NCI-H460 (cell line): ENCODE data around the gene ATMIN. TPM values are rescaled to one million over a fixed set of nuclear protein-coding genes. Genes with fewer than 3 reads are reported as not detected.

ENCODE experiments used
- DNase-seq: peaks from one replicate; pipeline ENCODE4 v3.0.0-alpha.2; 2016; ENCODE audit warnings: low read depth; ENCODE audit errors: extremely low read depth
- small RNA-seq, 2 experiments: library from RNA; depleted of rRNA; stranded (forward); fragments of <200 nt; gene quantifications; one replicate each; pipeline ENCODE3, GENCODE V24; 2014
- total RNA-seq: library from RNA; depleted of rRNA; stranded (reverse); fragments of >200 nt; shearing (Covaris generic); gene quantifications from 2 replicates; pipeline ENCODE4 v1.2.3, GENCODE V29; 2014; rRNA removed

The ATMIN gene
- total RNA-seq, 1 experiment from 2014 or later, result 33.4 TPM

DNA sequence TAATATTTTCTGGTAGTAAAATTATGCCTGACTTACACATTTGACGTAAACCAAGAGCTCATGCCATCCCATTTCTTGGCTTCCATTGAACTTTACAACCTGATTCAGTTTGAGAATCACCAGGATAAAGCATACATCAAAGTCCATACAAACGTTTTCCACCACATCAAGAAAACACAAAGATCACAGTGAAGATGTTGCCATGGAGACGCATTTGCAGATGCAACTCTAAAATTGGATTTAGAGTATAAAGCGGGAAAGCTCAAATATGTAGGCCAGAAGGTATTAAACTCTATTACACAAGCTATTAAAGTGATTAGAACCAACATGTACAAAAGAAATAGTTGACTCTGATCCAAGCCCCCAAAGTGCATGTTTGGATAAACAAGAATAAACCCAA, 31.0 kb downstream of the ATMIN start:
- no peak for DNase-seq

DNA sequence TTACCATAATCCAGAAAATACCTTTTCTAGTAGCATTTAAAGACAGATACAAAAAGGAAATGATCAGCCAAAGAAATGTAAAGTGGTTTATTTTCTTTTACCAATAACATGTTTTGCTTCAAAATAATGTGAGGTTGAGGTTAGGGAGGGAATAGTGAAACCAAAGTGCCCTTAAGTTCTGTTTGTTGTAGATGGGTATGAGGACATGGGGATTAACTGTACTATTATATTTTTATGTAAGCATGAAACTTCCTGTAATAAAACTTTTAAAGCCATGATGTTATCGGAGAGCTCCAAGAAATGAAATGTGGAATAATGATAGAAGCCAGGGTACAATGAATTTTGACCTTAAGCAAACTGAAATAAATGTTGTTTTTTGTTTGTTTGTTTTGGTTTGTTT, 31.5 kb downstream of the ATMIN start:
- DNase-seq, result no peak

DNA sequence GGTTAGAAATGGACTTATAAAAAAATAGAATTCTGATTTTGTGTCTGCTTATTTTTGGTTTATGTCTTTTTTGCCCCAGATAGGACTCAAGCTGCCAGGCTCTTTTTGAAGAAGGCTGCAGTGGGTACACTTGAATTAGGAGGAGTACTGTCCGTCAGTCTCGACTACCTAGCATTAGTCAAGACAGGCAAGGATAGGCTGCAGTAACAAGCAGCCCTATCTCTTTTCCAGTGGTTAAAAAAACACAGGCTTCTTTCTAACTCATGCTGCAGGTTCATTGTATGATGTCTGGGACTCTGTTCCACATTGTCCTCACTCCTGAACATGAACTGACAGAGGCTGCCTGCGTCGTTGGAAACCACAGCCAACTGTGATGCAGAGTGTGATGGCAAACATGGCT, 33.4 kb downstream of the ATMIN start:
- no peak for DNase-seq

DNA sequence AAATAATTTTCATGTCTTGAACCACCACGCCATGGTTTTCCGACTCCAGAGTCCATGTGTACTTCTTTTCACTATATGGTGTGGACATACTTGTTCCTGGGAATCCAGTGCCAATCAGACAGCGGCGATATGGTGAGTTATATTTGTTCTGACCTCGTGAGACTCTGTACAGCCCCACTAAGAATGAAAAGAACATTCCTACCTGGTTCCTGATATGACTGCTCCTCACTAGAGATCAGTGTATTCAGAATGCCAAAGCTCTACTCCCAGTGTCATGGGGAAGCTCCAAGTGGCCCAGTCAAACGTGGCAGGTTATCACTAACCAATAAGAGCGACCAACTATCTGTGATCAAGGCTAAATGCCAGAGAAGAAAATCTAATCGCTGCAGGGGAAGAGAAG, 35.3 kb downstream of the ATMIN start:
- DNase-seq, result no peak

DNA sequence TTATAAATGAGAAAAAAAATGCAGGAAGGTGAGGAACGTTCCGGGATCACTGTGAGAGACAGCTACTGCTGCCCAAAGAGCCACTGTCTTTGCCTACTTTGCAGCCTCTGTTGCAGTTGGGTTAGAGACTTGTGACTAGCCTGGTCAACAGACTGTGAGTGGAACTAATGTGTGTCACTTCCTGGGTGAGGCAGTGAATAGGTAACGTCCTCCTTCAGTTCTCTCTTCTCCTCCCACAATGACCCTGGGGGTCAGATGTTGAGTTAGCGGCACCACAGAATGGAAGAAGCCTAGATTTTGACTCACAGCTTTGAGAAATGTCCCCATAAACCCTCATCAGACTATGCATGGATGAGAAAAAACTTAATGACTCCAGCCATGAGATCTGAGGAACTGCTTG, 36.2 kb downstream of the ATMIN start:
- no peak for DNase-seq

DNA sequence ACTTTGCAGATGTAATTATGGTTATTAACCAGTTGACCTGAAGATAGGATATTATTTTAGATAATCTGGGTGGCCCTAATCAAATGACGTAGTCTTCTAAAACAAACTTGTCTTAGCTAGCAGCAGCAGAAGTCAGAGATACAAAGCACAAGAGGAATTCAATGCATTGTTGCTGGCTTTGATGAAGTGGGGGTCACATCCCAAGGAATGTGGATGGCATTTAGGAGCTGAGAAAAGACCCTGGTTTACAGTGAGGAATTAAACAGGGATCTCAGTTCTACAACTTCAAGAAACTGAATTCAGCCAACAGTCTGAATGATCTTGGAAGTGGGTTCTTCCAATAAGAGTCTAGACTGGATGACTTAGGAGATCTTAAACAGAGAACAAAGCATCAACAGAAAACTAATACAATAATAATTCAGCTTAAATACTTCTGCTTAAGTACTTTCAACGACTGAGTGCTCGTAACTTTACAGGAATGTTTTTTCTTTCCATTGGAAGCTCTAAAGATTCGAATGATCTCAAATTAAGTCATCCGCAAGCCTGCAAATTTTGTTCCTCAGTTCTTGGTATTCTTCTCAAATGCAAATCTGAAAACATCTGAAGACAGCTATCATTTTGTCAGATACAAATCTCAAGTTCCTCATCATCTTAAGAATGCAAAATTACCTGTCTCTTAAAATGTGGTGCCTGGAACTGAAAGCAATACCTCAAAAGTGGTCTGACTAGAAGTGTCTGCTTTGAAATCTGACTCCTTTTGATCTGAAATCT, 38.1 kb downstream of the ATMIN start:
- no peak for DNase-seq

DNA sequence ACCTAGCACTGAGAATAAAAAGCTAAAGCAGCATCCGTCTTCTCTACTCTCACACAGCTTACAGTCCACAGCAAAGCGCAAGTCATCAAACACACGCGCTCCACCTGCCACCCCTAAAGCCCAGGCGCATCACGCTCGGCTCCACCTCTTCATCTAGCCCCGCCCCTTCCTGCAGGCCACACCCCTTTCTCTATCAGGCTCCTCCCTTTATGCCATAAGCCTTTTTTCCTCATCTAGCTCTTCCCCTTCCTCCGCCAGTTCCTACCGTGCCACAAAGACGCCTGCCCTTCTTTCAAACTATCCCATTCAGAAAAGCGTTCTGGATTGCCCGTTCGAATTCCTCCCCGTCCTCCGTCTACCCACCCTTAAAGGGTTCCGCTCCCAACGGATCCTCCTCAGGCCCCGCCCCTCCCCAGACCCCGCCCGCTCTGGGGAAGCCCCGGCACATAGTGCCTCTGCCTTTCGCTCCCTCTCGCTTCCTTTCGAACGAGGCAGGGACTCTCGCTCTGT, 41.0 kb downstream of the ATMIN start:
- DNase-seq, result peak; percentile 74

DNA sequence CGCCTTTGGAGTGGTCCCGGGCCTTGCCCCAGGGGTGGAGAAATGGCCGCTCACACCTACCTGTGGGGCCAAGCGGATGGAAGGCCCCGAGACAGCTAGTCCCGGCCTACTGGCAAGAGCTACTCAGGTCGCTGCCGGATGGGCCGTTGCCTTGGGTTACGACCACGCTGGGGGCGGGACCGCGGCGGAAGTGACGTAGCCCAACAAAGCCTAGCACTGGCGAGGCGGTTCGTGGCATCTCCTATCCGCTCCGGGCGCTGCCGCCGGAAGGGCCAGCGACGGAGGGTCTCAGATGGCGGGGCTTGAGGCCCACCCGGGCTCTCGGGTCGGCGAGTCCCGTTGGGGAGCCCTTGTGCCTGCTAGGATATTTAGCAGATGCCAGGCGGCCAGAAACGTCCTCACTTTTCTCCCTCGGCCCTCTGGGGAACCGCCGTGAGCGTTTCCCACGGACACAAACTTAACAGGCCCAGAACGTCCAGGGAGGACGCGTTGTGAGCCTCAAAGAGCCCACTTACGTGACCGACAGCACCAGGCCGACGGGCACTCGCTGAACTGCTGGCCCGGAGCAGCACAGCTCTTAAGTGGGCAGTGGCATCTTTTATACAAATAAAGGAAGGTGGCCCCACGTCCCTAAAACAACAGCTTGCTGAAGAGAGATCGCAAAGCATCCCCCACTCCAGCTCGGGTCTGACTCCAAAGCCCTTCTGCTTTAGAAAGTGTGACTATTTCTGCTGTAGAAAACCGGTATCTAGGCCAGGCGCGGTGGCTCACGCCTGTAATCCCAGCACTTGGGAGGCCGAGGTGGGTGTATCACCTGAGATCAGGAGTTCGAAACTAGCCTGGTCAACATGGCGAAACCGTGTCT, 41.7 kb downstream of the ATMIN start, which contains the start of gene C16orf46:
C16orf46 (minus strand) TSS at position 163 of the 865 bp plus-strand sequence. CDS start 13,283 bp downstream, outside the sequence.
- peak; percentile 87 for DNase-seq

DNA sequence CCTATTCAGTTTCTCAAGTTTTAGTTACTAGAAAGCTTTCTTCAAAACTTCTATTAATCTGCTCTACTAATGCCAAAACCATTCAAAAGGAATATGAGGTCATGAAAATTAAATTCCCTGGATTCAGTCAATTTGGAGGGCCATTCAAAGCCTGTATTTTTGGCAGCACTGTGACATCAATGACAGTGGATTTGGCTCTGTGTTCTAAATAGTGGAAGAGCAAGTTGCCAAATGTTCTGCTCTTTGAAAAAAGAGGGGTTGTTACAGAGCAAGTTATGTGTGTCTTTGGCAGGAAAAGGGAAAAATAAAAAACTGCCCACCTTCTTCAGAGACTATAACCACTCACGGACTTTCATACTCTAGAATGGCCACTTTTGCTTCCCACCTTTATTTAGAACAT, 44.6 kb downstream of the ATMIN start:
- no peak for DNase-seq

DNA sequence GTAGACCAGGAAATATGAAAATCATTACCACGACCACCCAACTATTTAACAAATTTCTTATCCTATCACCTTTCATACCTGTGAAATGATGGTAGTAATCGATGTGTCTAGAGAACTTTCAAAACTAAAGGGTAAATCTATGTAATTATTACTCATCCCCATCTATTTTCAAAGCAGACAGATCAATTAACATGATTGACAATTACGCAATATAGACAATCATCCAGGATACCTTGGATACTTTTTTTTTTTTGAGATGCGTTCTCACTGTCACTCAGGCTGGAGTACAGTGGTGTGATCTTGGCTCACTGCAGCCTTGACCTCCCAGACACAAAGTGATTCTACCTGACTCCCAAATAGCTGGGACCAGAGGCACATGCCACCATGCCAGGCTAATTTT, 45.4 kb downstream of the ATMIN start:
- no peak for DNase-seq

DNA sequence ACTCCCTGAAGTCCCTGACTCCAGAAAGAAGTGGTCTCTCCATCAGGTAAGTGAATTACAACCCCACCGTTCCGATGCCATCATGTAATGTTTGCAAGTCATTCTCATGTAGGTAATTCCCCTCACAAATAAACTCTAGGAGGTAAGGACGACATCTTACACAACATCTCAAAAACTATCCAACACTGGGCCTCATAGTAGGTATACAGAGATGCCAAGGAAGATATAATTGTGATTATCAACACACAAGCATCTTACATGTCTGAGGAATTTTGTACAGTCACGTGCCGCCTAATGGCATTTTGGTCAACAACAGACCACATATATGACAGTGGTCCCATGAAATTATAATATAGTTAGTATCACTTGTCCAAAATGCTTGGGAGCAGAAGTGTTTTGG, 53.2 kb downstream of the ATMIN start:
- DNase-seq, result no peak

DNA sequence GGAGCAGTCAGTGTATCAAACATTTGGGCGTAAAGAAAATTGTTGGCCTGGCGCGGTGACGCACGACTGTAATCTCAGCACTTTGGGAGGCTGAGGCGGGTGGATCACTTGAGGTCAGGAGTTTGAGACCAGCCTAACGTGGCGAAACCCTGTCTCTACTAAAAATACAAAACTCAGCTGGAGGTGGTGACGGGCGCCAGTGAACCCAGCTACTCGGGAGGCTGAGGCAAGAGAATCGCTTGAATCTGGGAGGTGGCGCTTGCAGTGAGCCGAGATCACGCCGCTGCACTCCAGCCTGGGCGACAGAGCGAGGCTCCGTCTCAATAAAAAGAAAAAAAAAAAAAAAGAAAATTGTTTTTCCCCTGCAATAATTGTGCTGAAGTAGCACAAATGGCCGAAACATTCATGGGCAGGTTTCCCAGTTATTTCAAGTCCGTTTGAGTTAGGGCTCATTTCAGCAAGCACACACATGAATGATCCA, 59.2 kb downstream of the ATMIN start:
- DNase-seq, result no peak

DNA sequence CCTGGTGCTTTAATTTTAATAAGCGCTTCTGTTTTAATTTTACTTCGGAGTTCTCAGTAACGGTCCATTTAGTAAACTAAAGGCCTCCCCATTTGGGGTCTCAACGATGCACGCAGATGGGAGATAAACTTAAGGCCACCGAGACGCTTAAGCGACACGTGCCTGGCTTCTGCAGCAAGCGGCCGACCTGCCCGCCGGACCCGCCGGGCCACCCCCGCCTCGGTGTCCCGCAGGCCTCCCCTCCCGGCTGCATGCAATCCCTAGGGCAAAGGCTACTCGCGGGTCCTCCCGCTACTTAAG, 60.0 kb downstream of the ATMIN start:
- DNase-seq, result peak; percentile 1

DNA sequence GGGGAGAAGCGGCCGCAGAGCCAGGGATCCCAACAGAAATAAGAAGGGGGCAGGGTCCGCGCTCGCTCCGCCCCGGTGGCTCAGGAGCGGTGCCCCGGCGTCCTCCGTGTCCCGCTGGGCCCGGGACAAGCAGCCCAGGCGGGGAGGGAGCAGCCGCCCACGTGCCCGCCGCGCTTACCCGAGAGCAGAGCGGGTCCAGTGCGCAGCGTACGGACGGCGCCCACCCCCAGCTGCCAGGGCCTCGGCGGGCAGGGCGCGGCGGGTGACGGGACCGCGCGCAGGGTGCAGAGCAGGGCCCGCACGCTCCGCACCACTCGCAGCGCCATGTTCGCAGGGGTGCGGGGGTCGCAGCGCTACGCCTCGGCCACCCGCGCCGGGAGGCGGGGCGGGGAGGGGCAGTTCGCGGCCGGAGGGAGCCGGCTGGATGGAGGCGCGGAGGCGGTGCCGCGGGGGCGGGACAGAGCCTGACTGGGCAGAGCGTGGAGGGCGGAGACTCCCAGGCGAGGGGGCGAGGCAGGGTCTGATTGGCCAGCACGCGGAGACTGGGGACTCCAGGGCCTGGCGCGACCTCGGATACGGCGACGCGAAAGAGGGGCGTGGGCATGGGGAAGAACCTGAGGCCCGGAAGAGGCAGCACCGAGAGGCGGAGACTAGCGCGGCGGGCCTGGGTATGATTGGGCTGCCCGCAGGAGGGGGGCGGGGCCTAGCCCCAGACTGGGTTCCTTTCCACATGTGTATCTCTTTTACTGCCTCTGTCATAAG, 60.5 kb downstream of the ATMIN start, which contains the start of gene GCSH:
GCSH (minus strand) TSS at position 443 of the 762 bp plus-strand sequence; CDS start at position 326, 117 bp downstream.
- peak; percentile 95 for DNase-seq

DNA sequence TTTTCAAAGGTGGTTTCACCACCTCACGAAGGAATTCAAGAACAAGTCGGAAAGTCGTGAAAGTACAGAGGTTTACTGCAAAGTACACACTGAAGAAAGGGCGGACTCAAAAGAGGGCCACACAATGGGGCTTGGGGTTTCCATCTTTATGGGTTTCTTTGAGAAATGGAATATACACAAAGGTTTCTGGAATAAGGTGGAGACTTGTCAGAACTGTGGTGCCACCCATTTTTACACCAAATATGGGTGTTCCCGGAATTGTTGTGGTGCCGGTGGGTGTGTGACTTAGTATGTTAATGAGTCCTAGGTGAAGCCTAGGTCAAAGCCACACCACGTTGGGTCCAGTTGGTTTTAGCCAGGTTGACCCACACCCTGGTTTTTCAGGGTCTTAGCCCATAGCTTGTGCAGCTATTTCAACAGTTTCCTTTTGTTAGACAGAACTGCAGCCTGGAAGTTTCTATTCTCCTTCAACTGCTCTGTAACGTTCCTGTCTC, 61.1 kb downstream of the ATMIN start:
- no peak for DNase-seq

Small RNA genes lying within 50 kb of the gene (small RNA-seq; reads per million reads assigned to genes)
- gene AC092718.3, result 0 reads per million in 2 experiments

Other genes starting within 250 kb of the ATMIN start
- gene CDYL2, start 231.2 kb upstream of the ATMIN start, total RNA-seq, result 0.20 and 0.25 TPM in 2 replicates
- 106 and 119 TPM in 2 replicates for gene CMC2, start 29.0 kb upstream of the ATMIN start, total RNA-seq
- 73.3 and 92.6 TPM in 2 replicates for gene CENPN, start 28.6 kb upstream of the ATMIN start, total RNA-seq
- 0.27 and 0.72 TPM in 2 replicates for gene C16orf46, start 41.4 kb downstream of the ATMIN start, total RNA-seq
- gene GCSH, start 60.6 kb downstream of the ATMIN start, total RNA-seq, result 29.5 and 31.3 TPM in 2 replicates
- not detected in 2 replicates for gene BCO1, start 202.8 kb downstream of the ATMIN start, total RNA-seq